ENCODE results near the gene LRRC75A. TPM values are rescaled to one million over a fixed set of nuclear protein-coding genes. Genes with fewer than 3 reads are reported as not detected.

Gene LRRC75A
- total RNA-seq, 1 experiment from 2014 or later, result not detected

DNA sequence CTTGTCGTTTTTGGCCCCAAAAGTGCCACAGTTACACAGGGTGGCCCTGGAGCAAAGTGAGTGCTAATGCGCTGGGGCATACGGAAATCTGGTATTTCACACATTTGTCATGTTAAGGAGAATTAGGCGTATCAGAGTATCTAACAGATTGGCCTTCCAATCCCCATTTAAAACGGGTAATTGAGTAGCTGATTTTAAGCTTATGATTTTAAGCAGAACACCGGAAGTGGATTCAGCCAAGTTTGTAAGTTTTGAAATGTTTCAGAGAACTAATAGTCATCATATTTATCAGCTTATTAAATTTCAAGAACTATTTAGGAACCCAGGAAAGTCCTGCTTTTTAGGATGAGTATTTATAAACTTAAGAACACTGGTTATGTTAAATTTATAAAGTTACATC, 19.5 kb downstream of the LRRC75A start:
- DNase-seq (ENCODE audit: low read depth), result no peak

DNA sequence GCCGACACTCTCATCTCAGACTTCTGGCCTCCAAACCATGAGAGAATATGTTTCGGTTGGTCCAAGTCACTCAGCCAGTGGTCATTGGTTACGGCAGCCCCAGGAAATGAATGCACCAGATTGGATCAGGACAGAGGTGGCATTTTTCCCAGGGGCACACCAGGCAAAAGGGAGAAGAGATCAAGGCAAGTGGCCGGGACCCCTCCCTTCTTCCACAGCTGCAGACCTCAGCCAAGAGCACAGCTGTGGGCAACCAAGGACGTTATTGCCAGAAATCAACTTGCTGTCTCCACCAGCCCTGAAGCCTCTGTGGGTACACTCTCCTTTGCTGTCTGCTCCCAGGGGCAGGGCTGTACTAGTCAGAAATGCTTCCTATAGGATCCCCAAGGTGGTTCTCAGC, 20.7 kb downstream of the LRRC75A start:
- DNase-seq (ENCODE audit: low read depth), result no peak

GRCh38 chr17:16470265-16470664, 21.7 kb downstream of the LRRC75A start:
- DNase-seq (ENCODE audit: low read depth), result no peak

- DNase-seq (ENCODE audit: low read depth), result no peak
Measured at GRCh38 chr17:16468428-16468992, 23.5 kb downstream of the LRRC75A start.

DNA sequence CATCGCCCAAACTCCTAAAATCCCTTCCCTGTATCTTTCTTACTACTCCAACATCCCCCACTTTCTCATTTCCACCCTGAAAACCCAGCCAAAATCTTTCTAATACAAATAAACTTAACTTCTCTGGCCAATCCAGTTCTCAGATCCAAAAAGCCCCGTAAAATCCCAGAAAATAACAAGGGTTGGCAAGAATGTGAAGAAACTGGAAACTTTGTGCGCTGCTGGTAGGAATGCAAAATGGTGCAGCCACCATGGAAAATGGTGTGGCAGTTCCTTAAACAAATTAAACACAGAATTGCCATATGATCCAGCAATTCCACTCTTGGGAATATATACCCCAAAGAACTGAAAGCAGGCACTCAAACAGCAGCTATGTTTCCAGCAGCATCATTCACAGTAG, 24.1 kb downstream of the LRRC75A start:
- DNase-seq (ENCODE audit: low read depth), result no peak

DNA sequence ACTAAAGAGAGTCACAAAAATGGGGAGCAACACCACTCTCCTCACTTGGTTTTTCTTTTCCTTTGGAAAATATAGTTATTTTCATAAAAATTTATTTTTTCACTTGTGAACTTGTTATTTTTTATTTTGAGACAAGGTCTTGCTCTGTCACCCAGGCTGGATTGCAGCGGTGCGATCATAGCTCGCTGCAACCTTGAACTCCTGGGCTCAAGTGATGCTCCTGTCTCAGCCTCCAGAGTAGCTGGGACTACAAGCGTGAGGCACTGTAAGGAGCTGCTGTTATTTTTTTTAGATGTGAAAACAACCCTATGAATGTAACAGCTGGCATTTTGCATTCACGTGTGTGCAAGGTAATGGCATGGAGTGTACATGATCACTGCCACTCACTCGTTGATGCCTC, 24.9 kb downstream of the LRRC75A start:
- DNase-seq (ENCODE audit: low read depth), result no peak

- no peak for DNase-seq (ENCODE audit: low read depth)
Measured at GRCh38 chr17:16466407-16466806, 25.6 kb downstream of the LRRC75A start.

- no peak for DNase-seq (ENCODE audit: low read depth)
Measured at GRCh38 chr17:16465861-16466338, 26.1 kb downstream of the LRRC75A start.

GRCh38 chr17:16465052-16465312, 27.0 kb downstream of the LRRC75A start:
- DNase-seq (ENCODE audit: low read depth), result no peak

DNA sequence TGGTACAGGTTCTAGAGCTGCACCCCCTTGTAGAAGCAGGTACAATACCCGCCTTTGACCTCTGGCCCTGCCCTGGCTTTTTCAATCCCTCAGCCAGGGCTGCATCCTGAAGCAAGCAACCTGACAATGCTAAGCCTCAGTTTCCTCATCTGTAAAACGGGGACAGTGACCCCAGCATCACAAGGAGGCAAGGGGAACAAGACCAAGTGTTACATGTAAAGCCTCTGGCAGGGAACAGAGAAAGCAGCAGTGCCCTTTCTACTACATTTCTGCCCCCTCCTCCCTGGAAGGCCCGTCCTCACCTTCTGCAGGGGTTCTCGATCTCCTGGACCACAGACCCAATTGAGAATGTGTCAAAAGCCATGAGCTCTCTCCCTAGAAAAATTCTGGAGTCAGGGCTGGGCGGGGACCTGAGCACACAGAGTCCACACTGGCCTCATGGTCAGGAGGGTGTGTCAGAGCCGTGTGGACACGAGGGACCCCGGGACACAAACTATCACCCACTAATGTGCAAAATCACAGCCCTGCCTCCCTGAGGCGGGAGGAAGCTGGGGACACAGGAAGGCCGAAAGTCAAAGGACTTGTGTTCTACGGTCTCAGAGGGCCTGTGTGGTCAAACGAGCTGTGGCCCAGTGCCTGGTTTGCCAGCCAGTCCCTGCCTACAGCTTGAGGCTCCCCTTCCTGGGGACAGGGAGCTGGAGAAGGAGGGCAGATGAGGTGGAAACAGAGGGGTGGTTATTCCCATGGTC, 27.5 kb downstream of the LRRC75A start:
- no peak for DNase-seq (ENCODE audit: low read depth)

DNA sequence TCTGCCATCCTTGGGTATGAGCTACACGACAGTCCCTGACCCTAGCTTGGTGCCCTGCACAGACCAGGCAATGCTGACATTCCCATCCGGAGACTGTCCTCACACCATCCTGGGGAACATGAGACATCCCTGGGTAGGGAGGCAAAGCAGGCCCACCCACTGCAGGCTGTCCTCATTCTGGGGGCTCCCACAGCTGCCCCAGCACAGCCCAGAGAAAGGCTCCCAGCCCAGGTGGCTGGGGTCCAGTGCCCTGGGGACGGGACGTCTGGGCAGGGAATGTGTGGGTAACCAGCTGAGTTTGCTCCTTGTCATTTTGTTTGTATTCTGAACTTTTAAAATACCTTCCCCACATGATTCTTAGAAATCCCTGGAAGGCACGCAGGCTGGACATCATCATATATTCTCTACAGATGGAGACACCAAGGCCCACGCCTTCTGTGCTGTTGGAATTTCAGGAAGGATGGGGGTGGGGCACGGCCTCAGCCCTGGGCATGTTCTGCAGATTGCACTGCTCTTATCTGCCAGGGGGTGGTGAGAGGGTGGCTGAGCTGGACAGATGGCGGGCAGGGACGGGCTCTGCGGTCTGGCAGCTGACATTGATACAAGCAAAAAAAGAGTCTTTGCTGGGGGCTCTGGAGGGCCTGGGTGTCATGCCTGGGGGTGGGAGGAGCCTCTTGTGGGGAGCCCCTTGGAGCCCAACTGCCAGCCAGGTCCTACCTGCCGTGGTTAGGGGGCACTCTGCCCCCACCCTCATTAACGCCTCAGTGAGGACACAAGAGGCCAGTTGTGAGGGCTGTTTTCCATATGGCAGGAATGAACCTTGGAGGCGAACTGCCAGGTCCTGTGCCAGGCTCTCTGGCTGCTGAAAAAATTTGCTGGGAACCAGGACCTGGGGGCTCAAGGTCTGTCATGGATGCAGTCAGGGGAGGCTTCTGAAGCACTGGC, 28.4 kb downstream of the LRRC75A start:
- DNase-seq (ENCODE audit: low read depth), result no peak

DNA sequence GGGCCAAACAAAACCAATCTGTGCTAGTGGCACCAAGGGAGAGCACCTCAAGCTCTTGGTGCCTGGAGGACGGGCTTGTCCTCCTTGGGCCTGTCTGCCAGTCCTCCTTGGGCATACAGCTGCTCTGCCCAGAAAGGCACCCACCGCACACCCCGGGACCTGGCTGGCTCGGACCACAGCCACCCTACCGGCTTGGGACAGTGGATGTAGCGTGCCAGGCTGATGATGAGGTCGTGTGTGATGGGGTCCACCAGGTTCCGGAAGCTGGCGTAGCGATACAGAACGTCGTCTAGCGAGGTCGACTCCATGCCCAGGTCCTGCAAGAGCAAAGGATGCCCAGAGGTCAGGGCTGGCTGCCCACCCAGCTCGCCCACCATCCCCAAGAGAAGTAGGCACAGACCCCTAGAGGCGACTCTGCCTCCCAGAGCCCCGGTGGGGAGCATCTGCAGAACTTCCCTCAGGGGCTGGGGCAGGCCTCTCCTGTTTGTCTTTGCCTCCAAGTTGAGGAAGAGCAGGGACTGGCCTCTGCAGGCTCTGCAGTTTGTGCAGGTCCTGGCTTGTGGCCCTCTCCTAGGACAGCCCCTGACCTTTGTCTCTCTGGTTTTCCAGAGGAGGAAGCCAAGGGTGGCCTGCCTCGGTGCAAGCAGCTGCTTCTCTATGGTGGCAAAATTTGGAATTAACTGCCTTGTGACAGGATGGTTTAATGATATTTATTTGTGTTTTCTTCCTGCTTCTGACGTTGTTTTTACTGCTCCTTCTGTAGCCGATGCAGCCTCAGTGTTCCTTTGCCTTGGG, 29.7 kb downstream of the LRRC75A start:
- no peak for DNase-seq (ENCODE audit: low read depth)

DNA sequence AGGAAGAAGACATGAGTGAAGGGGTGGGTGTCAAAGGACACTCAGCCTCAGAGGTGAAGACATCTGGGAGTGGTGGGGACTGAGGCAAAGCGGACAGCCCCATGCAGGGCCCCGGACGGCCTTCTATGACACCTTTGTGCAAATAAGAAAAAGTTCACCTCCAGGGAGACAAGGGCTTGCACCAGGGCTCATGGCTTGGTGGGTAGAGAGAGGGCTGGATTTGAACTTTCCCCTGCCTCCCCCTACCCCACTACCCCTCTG, 30.5 kb downstream of the LRRC75A start:
- DNase-seq (ENCODE audit: low read depth), result no peak

DNA sequence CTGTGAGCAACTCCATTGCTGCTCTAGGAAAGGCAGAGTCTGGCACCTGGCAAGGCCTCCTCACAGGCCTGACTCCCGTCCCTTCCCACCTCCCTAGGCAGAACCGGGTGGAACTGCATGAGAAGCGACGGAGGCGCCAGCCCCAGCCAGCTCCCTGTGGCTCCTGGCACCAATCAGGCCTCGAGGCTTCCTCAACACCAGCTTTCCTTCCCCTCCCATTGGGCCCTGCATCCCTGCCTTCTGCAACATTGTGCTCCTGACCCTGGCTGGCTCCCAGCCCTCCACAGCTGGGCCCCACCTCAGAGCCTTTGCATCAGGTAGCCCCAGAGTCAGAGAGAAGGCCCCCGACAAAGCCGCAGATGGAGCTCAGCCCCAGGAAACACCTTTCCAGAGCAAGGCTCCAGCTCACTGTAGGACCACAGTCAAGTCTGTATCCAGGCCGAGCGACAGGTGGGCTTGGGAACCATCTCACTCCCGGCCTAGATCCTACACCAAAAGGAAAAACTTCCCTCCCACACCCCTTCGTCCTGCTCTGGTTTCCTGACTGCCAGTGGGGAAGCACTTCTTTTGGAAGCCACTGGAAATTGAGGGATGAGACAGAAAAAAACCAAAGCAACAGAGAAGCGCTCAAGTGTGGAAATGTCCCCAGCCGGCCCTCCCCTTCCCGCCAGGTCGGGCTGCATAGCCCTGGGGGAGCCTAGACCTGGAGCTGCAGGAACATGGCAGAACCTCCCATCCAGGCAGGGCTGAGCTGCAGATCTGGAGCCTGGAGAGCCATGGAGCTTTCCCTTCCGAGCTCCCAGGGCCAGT, 31.0 kb downstream of the LRRC75A start:
- DNase-seq (ENCODE audit: low read depth), result no peak

DNA sequence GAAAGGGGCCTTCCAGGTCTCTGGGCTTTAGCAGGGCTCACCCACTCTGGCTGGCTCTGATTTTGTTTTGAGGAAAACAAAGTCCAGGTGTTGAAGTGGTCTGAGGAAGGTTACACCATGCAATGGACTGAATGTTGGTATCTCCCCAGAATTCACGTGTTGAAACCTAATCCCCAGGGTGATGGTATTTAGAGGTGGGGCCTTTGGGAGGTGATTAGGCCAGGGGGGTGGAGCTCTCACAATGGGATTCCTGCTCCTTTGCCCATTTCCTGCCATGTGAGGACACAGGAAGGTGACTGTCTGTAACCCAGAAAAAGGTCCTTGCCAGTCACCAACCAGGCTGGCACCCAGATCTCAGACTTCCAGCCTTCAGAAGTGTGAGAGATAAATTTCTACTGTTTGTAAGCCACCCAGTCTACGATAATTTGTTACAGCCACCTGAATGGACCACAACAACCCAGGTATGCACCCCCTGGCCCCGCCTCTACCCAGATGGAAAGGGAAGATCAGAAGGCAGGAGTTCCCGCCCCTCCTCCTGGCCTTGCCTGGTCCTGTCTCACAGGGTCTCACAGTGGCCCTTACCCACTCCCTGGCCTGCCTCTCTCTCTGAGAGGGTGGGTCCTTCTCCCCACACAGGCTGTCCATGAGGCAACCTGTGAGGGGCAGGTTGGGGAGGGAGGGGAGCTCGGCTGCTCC, 32.0 kb downstream of the LRRC75A start:
- DNase-seq (ENCODE audit: low read depth), result peak; percentile 61

DNA sequence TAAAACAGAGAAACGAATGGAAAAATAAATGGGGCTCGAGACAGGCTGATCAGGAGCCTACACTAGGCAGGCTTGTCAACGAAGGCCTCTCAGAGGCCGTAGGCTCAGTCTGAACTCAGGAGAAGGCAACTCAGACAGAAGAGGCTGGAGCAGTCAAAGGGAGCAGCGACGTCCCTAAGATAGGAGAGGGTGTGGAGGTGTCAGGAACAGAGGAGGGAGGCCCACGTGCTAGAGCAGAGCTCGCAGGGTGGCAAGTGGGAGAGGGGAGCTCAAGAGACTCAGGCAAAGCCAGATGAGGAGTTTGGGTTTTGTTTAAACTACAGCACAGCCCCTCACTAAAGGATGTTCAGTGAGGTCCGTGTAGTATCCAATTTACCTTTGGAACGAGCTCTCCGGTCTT, 32.7 kb downstream of the LRRC75A start:
- no peak for DNase-seq (ENCODE audit: low read depth)

DNA sequence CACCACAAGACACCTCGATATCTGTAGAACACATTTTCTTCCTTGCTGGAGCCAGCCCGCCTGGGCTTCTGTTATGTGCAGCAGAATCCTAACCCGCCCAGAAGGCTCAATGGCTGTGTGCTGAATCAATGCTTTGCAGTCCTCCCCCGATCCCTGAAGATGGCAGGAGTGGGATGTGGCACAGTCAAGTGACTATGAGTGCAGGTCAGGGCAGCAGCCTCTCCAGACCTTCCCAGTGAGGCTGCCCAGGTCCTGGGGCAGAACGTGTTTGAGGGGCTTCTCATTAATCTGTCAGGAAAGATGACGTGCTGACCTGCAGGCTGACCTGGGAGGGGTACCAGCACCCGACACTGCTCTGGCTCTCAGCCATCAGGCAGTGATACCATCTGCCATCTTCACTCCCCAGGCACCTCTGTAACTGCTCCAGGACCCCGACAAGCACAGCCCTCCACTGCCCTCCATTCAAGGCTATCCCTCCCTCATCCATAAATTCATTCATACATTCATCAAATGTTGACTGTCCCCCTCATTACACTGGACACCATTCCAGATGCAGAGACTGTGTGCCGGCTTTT, 35.2 kb downstream of the LRRC75A start:
- no peak for DNase-seq (ENCODE audit: low read depth)

DNA sequence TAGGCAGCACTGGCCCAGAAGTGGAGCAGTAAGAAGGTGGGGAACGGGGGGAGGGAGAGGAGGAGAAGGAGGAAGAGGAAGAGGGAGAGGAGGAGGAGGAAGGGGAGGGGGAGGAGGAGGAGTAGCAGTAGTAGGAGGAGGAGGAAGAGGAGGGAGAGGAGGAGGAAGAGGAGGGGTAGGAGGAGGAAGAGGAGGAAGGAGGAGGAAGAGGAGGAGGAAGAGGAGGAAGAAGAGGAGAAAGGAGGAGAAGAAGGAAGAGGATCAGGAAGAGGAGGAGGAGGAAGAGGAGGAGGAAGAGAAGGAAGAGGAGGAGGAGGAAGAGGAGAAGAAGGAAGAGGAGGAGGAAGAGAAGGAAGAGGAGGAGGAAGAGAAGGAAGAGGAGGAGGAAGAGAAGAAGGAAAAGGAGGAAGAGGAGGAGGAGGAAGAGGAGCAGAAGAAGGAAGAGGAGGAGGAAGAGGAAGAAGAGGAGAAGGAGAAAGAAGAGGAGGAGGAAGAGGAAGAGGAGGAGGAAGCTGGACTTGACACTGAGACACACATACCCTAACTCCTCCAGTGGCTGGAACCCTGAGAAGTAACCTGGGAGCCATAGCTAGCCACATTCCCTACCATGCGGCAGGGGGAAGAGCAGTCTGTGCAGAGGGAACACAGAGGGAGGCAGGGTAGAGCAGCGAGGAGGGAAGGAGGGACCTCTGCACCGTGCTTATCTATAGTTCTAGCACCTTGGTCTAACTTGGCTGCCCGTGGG, 35.8 kb downstream of the LRRC75A start:
- no peak for DNase-seq (ENCODE audit: low read depth)

GRCh38 chr17:16453493-16453851, 38.5 kb downstream of the LRRC75A start:
- DNase-seq (ENCODE audit: low read depth), result no peak
